Right lobe of liver (tissue), 6 donors: Measurements from ENCODE around the gene NEB. TPM values are rescaled to one million over a fixed set of nuclear protein-coding genes. Genes with fewer than 3 reads are reported as not detected.

Source experiments
- ATAC-seq, 4 donors: fragments of 200-7000 bp; cut with Tn5 transposase; one replicate each; pipeline ENCODE4 v1.9.1; 2020; ENCODE audit warnings: mild to moderate bottlenecking in 4 of 4, moderate library complexity in 4 of 4
- DNase-seq, 3 donors: peaks; one replicate each; pipeline ENCODE4 v3.0.0-alpha.2; 2020
- H3K27ac ChIP-seq, 3 donors: fragments of 200-600 bp; one replicate each; pipeline ENCODE4 v1.8.0; 2022
- H3K27me3 ChIP-seq, 2 donors: fragments of 200-600 bp; one replicate each; pipeline ENCODE4 v1.8.0; 2022
- H3K36me3 ChIP-seq, 4 donors: fragments of 200-600 bp; sonication (generic) in 1 of 4; one replicate each; pipeline versions ENCODE4 v1.5.1 to v1.8.0; 2017 to 2022; ENCODE audit warnings: control low read depth in 1 of 4
- H3K4me1 ChIP-seq, 4 donors: fragments of 200-600 bp; sonication (generic) in 1 of 4; one replicate each; pipeline versions ENCODE4 v1.5.1 to v1.8.0; 2017 to 2022; ENCODE audit warnings: control low read depth in 1 of 4
- H3K4me3 ChIP-seq, 3 donors: fragments of 200-600 bp; one replicate each; pipeline ENCODE4 v1.8.0; 2022
- H3K9me3 ChIP-seq, 4 donors: fragments of 200-600 bp; sonication (generic) in 1 of 4; one replicate each; pipeline versions ENCODE4 v1.5.1 to v1.8.0; 2017 to 2022; ENCODE audit warnings: control low read depth in 1 of 4
- POLR2A ChIP-seq: fragments of 450-650 bp; IDR thresholded peaks from one replicate; pipeline ENCODE4 v1.6.1; 2017; ENCODE audit warnings: antibody characterized with exemption, mild to moderate bottlenecking
- WGBS: methylation state at CpG from one replicate; pipeline ENCODE4 v1.1.6; 2018; ENCODE audit warnings: low coverage, low lambda C conversion rate; ENCODE audit not compliant: insufficient coverage; ENCODE audit errors: missing lambda C conversion rate; 5-methylcytosine and 5-hydroxymethylcytosine counted together
- intact Hi-C, 2 donors: fragments of 100-400 bp; cut with DNase I; formaldehyde crosslinking; loops; one replicate each; pipeline versions ENCODE4 v1.11.2 to v1.14.1; 2022
- total RNA-seq, 6 experiments: library from RNA; depleted of rRNA in 2 of 6; stranded (reverse); fragments of >200 nt in 2 of 6; fragmentation: NEBNext Ultra II Directional in 3 of 6; extraction: Animal tissue kit (Norgen Biotek cat#: 25700) in 3 of 6; gene quantifications; one replicate each; pipeline versions ENCODE4 v1.1.0 to v1.2.4, GENCODE V29; 2016 to 2023
- TF ChIP-seq, protein P1 (sequence below), 4 donors: fragments of 200-600 bp in 3 of 4; fragments of 450-650 bp in 1 of 4; IDR thresholded peaks; one replicate each; pipeline versions ENCODE4 v1.5.1 to v1.8.0; 2016 to 2022; ENCODE audit warnings: antibody characterized with exemption in 4 of 4, mild to moderate bottlenecking in 2 of 4
- donor health status: DM: no; HTN: yes; CAD: no.
- donor health status: DM: no; HTN: no; CAD: no.
- donor health status: DM: no; HTN: no; CAD: no.
- donor health status: DM: no; HTN: yes; CAD: no.
- donor health status: DM: no; HTN: yes; CAD: no.

The NEB gene
- total RNA-seq, 6 experiments from 2014 or later = 1.3 to 23.1 (median 9.2) TPM

DNA sequence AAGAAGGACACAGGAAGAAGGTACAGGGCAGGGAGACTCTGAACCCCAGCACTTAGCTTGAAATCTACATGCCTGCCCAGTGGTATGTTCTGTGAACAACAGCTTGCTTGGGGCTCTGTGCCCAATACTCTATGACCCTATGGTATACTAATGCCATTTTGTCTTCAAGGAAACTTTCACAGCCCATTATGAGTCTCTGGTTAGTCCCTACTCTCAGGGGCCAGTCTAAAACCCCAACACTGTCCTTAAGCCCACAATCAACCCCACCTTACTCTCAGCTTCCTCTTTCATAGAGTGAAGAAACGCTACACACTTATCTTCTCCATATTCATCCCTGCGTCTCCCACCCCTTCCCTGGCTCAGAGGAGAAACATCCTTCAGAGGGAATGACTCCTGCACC, 16.0 kb downstream of the NEB start:
- Histone ChIP-seq H3K4me1 (no peaks in the 10 kb centered on the region), H3K4me3 (no peak overlapping the region), H3K27me3 (no peaks in the 10 kb centered on the region), H3K36me3 (no peaks in the 10 kb centered on the region), H3K27ac (no peak overlapping the region), H3K9me3 (no peaks in the 10 kb centered on the region)
- TF ChIP-seq POLR2A = no peak
- TF ChIP-seq, protein P1, sequence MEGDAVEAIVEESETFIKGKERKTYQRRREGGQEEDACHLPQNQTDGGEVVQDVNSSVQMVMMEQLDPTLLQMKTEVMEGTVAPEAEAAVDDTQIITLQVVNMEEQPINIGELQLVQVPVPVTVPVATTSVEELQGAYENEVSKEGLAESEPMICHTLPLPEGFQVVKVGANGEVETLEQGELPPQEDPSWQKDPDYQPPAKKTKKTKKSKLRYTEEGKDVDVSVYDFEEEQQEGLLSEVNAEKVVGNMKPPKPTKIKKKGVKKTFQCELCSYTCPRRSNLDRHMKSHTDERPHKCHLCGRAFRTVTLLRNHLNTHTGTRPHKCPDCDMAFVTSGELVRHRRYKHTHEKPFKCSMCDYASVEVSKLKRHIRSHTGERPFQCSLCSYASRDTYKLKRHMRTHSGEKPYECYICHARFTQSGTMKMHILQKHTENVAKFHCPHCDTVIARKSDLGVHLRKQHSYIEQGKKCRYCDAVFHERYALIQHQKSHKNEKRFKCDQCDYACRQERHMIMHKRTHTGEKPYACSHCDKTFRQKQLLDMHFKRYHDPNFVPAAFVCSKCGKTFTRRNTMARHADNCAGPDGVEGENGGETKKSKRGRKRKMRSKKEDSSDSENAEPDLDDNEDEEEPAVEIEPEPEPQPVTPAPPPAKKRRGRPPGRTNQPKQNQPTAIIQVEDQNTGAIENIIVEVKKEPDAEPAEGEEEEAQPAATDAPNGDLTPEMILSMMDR (IDR thresholded peaks at IDR 0.05) = no peak
- no peak for ATAC-seq
- no peak for DNase-seq
- intact Hi-C loops = no loop called here
- 92% methylated on average over 2 of the region's 2 CpGs for WGBS

DNA sequence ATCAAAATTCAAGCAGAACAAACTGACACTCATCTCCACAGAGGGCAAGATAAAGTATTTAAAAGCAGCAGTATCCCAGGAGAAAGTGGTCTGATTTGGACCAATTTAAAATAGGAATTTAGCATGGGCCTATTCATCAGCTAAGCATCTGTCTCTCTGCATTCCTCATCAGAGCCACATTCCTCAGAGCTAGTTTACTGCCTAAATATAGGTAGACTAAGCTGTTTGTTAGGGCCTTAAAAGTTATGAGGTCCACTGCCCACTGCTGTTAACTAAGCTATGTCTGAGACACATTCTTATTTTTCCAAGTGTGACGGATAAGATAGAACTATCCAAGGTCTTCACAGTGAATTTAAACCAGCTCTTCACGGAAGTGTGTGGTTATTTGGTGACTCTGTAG, 17.6 kb downstream of the NEB start:
- WGBS = 92% methylated on average over 2 of the region's 2 CpGs
- H3K9me3 ChIP-seq = no peaks in the 10 kb centered on the region
- no peaks in the 10 kb centered on the region for H3K27me3 ChIP-seq
- intact Hi-C loops = no loop called here
- TF ChIP-seq, protein P1 (IDR thresholded peaks at IDR 0.05) = no peak
- TF ChIP-seq POLR2A = no peak
- no peaks in the 10 kb centered on the region for H3K36me3 ChIP-seq
- no peak for ATAC-seq
- no peak overlapping the region for H3K4me3 ChIP-seq
- no peak for DNase-seq
- H3K4me1 ChIP-seq = no peaks in the 10 kb centered on the region
- no peak overlapping the region for H3K27ac ChIP-seq

DNA sequence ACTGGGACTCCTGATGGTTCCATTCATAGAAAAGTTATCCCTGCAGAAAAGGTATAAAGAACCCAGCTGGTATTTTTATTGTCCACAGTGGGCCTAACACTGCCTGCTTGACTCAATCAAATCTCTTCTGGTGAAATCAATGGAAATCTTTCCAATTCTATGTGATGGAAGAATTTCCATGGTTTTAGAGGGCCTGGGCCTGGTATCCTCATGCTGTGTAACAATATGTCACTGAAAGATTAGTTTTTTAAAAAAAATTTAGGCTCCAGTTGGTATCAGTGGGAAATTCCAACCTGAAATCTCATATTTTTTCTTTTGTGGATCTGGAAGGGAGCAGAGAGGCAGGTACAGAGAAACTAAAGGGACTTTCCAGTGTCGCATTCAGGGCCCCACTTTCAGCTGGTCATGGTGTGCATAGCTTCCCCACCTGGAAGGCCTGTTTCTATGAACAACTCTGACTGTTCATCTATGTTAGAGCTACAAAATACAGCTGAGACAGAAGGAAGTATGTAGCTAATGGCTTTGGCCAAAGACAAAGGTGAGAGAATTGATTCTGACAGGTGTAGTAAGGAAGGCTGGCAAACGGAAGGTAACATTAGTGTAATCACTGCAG, 20.9 kb downstream of the NEB start:
- Histone ChIP-seq H3K4me3 (no peak overlapping the region), H3K27ac (no peak overlapping the region), H3K27me3 (no peaks in the 10 kb centered on the region), H3K4me1 (no peaks in the 10 kb centered on the region), H3K36me3 (no peaks in the 10 kb centered on the region), H3K9me3 (no peaks in the 10 kb centered on the region)
- TF ChIP-seq, protein P1 (IDR thresholded peaks at IDR 0.05) = no peak
- no peak for TF ChIP-seq POLR2A
- intact Hi-C loops = no loop called here
- DNase-seq (no peak), ATAC-seq (no peak)
- 68% methylated on average over 2 of the region's 2 CpGs for WGBS

DNA sequence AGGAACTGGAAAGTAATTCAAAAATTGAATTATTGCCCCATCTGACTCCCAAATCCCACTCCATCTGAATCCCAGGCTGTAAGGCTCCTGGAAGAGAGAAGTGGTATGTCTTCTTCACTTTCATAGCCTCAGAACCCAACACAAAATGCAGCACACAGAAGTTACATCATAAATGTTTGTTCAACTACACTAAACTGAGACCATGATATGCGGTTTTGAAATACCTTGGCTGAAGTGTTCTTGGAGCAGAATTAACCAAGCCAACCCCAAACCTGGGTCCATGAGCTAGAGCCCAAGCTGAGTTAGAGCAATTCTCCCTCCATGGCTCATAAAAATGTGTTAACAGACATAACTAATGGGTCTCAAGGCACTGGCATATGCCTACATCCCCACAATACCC, 23.3 kb downstream of the NEB start:
- Histone ChIP-seq H3K9me3 (no peaks in the 10 kb centered on the region), H3K27me3 (no peaks in the 10 kb centered on the region), H3K4me3 (no peak overlapping the region), H3K27ac (no peak overlapping the region), H3K4me1 (no peaks in the 10 kb centered on the region), H3K36me3 (no peaks in the 10 kb centered on the region)
- DNase-seq = no peak
- no peak for TF ChIP-seq POLR2A
- TF ChIP-seq, protein P1 (IDR thresholded peaks at IDR 0.05) = no peak
- ATAC-seq = peak in 1 of 4 donors; percentile 58
- WGBS = 9% methylated on average over 1 of the region's 1 CpG
- intact Hi-C loops = no loop called here

DNA sequence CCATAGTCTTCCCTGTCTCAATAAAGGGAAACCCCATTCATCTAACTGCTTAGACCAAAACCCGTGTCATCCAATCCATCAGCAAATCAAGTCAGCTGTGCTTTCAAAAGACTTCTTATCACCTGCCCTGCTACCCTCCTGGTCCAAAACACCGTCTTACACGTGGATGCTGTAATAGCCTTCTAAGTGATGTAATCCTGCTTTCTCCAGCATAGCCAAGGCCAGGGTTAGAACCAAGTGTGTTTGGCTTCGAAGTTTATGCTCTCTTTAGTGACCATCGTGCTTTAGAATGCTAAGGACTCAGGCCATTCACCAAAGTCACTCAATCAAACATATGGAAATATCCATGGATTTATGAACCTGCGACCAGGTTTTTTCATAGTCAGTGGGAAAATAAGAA, 25.5 kb downstream of the NEB start:
- Histone ChIP-seq H3K27me3 (no peaks in the 10 kb centered on the region), H3K4me1 (no peaks in the 10 kb centered on the region), H3K36me3 (no peaks in the 10 kb centered on the region), H3K27ac (no peak overlapping the region), H3K9me3 (no peaks in the 10 kb centered on the region), H3K4me3 (no peak overlapping the region)
- 70% methylated on average over 6 of the region's 6 CpGs for WGBS
- ATAC-seq (no peak), DNase-seq (no peak)
- intact Hi-C loops = no loop called here
- TF ChIP-seq, protein P1 (IDR thresholded peaks at IDR 0.05) = no peak
- no peak for TF ChIP-seq POLR2A
